Measurements from ENCODE around the gene SLC7A4. TPM values are rescaled to one million over a fixed set of nuclear protein-coding genes. Genes with fewer than 3 reads are reported as not detected.

Gene SLC7A4
- polyA plus RNA-seq, 1 donor from 2014 or later: not detected

DNA sequence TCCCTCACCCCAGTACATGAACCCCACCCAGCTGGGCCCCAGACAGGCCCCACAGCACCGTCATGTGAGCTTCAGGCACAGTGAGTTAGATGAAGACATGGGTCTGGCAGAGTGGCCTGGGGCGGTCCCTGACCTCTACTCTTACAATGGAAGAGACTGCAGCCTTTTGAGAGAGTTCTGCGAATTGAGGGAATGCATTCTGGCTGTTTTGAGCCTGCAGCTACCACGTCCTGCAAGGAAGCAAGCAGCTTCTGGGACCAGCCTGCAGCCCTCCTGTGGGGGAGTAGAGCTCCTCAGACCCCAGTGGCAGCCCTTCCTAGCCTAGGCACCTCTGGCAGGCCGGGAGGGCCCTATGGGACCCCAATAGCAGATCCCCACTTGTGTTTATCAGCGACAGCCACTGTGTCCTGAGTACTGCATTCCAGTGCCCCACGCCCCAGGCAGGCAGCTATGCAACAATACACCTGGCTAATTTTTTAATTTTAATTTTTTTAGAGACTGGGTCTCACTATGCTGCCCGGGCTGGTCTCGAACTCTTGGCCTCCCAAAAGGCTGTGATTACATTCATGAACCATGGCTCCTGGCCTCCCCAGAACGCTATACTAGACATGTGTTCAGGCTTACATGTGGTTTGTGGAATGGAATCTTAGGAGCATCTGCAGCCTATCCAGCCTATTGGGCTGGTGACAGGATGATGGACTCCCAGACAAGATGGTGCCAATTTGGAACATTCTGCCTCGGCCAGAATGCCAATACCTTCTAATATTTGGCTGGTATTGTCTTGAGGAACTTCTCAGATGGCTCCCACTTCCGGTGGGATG lies 717 bp upstream of the SLC7A4 start:
- Histone ChIP-seq H3K27ac (ENCODE audit: low read length) (no peak overlapping the region), H3K4me3 (ENCODE audit: low read length) (no peak overlapping the region)
- TF ChIP-seq TAF1 (IDR thresholded peaks at IDR 0.05; ENCODE audit: low read depth) (no peak), POLR2AphosphoS5 (IDR thresholded peaks at IDR 0.05) (no peak), SMC3 (conservative IDR thresholded peaks at IDR 0.05; ENCODE audit: poor library complexity) (no peak), EZH2 (IDR thresholded peaks at IDR 0.05; ENCODE audit: borderline replicate concordance, insufficient read depth, low read length, poor library complexity, severe bottlenecking) (no peak), RAD21 (conservative IDR thresholded peaks at IDR 0.05) (no peak), MXI1 (conservative IDR thresholded peaks at IDR 0.05; ENCODE audit: poor library complexity, severe bottlenecking) (no peak)
- TF ChIP-seq, protein P1, sequence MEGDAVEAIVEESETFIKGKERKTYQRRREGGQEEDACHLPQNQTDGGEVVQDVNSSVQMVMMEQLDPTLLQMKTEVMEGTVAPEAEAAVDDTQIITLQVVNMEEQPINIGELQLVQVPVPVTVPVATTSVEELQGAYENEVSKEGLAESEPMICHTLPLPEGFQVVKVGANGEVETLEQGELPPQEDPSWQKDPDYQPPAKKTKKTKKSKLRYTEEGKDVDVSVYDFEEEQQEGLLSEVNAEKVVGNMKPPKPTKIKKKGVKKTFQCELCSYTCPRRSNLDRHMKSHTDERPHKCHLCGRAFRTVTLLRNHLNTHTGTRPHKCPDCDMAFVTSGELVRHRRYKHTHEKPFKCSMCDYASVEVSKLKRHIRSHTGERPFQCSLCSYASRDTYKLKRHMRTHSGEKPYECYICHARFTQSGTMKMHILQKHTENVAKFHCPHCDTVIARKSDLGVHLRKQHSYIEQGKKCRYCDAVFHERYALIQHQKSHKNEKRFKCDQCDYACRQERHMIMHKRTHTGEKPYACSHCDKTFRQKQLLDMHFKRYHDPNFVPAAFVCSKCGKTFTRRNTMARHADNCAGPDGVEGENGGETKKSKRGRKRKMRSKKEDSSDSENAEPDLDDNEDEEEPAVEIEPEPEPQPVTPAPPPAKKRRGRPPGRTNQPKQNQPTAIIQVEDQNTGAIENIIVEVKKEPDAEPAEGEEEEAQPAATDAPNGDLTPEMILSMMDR (IDR thresholded peaks at IDR 0.05; ENCODE audit: poor library complexity, severe bottlenecking): no peak
- TF ChIP-seq, protein P2, sequence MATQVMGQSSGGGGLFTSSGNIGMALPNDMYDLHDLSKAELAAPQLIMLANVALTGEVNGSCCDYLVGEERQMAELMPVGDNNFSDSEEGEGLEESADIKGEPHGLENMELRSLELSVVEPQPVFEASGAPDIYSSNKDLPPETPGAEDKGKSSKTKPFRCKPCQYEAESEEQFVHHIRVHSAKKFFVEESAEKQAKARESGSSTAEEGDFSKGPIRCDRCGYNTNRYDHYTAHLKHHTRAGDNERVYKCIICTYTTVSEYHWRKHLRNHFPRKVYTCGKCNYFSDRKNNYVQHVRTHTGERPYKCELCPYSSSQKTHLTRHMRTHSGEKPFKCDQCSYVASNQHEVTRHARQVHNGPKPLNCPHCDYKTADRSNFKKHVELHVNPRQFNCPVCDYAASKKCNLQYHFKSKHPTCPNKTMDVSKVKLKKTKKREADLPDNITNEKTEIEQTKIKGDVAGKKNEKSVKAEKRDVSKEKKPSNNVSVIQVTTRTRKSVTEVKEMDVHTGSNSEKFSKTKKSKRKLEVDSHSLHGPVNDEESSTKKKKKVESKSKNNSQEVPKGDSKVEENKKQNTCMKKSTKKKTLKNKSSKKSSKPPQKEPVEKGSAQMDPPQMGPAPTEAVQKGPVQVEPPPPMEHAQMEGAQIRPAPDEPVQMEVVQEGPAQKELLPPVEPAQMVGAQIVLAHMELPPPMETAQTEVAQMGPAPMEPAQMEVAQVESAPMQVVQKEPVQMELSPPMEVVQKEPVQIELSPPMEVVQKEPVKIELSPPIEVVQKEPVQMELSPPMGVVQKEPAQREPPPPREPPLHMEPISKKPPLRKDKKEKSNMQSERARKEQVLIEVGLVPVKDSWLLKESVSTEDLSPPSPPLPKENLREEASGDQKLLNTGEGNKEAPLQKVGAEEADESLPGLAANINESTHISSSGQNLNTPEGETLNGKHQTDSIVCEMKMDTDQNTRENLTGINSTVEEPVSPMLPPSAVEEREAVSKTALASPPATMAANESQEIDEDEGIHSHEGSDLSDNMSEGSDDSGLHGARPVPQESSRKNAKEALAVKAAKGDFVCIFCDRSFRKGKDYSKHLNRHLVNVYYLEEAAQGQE (IDR thresholded peaks at IDR 0.05; ENCODE audit: borderline replicate concordance): no peak

GRCh38 chr22:21031545-21032036 lies 770 bp downstream of the SLC7A4 start:
- no peaks in the 10 kb centered on the region for H3K79me2 ChIP-seq (replicated peaks; ENCODE audit: insufficient read depth, low read length)
- H3K4me3 ChIP-seq (ENCODE audit: low read length): no peak overlapping the region
- H3K9me3 ChIP-seq (ENCODE audit: low read length): no peaks in the 10 kb centered on the region
- H3K9me2 ChIP-seq (ENCODE audit: insufficient read depth, low read length): no peaks in the 10 kb centered on the region
- TF ChIP-seq SMC3 (conservative IDR thresholded peaks at IDR 0.05; ENCODE audit: poor library complexity) (no peak), EP300 (conservative IDR thresholded peaks at IDR 0.05; ENCODE audit: poor library complexity, severe bottlenecking) (no peak), POLR2AphosphoS5 (IDR thresholded peaks at IDR 0.05) (no peak), MXI1 (conservative IDR thresholded peaks at IDR 0.05; ENCODE audit: poor library complexity, severe bottlenecking) (no peak), TAF1 (IDR thresholded peaks at IDR 0.05; ENCODE audit: low read depth) (no peak), RAD21 (conservative IDR thresholded peaks at IDR 0.05) (no peak)
- TF ChIP-seq, protein P2 (IDR thresholded peaks at IDR 0.05; ENCODE audit: borderline replicate concordance): no peak
- TF ChIP-seq, protein P1 (IDR thresholded peaks at IDR 0.05; ENCODE audit: poor library complexity, severe bottlenecking): no peak
- no peak overlapping the region for H3K9ac ChIP-seq (ENCODE audit: low read length)
- H3K27ac ChIP-seq (ENCODE audit: low read length): no peak overlapping the region
- H3F3A ChIP-seq (ENCODE audit: insufficient read depth, low read length, poor library complexity, severe bottlenecking): no peaks in the 10 kb centered on the region
- H4K20me1 ChIP-seq (ENCODE audit: insufficient read depth): no peaks in the 10 kb centered on the region
- H3K36me3 ChIP-seq (ENCODE audit: insufficient read depth, low read length): no peaks in the 10 kb centered on the region
- H3K27me3 ChIP-seq (ENCODE audit: insufficient read depth, low read depth, low read length): peaks cover 4% of the 10 kb centered on the region
- no peak overlapping the region for H3K4me2 ChIP-seq (ENCODE audit: low read length)
- no peak overlapping the region for H2AFZ ChIP-seq (ENCODE audit: low read depth, low read length)

More for the DNA sequence above, 717 bp upstream of the SLC7A4 start:
- Histone ChIP-seq H3K36me3 (ENCODE audit: insufficient read depth, low read length) (no peaks in the 10 kb centered on the region), H3K9me3 (ENCODE audit: low read length) (no peaks in the 10 kb centered on the region), H3K27me3 (ENCODE audit: insufficient read depth, low read depth, low read length) (peaks cover 4% of the 10 kb centered on the region), H3K9me2 (ENCODE audit: insufficient read depth, low read length) (no peaks in the 10 kb centered on the region), H4K20me1 (ENCODE audit: insufficient read depth) (no peaks in the 10 kb centered on the region), H3K4me2 (ENCODE audit: low read length) (no peak overlapping the region), H2AFZ (ENCODE audit: low read depth, low read length) (no peak overlapping the region), H3K79me2 (replicated peaks; ENCODE audit: insufficient read depth, low read length) (no peaks in the 10 kb centered on the region), H3K9ac (ENCODE audit: low read length) (no peak overlapping the region), H3F3A (ENCODE audit: insufficient read depth, low read length, poor library complexity, severe bottlenecking) (no peaks in the 10 kb centered on the region)
